T-cell (primary cell): ENCODE results near the gene TUBA1C. TPM values are rescaled to one million over a fixed set of nuclear protein-coding genes. Genes with fewer than 3 reads are reported as not detected.

ENCODE experiments used
- ATAC-seq, 4 experiments: fragments of 200-7000 bp in 3 of 4; fragments of 150-1000 bp in 1 of 4; cut with Tn5 transposase; replicated peaks in 1 of 4; 1 replicate in 3 of 4; 2 replicates in 1 of 4; pipeline ENCODE4 v1.10.0; 2021; ENCODE audit warnings: moderate library complexity in 3 of 4, mild to moderate bottlenecking in 2 of 4, moderate number of reproducible peaks in 1 of 4
- CTCF ChIA-PET, 2 donors: fragments of 300-600 bp; sonication (Branson Sonifier 250); formaldehyde crosslinking; loops; one replicate each; lab custom pipeline; 2022; ENCODE audit warnings: antibody characterized with exemption in 2 of 2; lab: Charles Lee
- POLR2A ChIA-PET, 2 donors: fragments of 300-600 bp; sonication (Branson Sonifier 250); formaldehyde crosslinking; loops; one replicate each; lab custom pipeline; 2022; ENCODE audit warnings: antibody characterized with exemption in 2 of 2; lab: Charles Lee
- DNase-seq, 35 experiments: peaks; one replicate each; pipeline versions ENCODE4 v3.0.0 to v3.0.0-alpha.2; 2013 to 2023
- H3K27ac ChIP-seq: one replicate; pipeline ENCODE4 v1.5.1; 2013; ENCODE audit warnings: low read length
- H3K27me3 ChIP-seq, 2 experiments: replicated peaks in 1 of 2; 1 replicate in 1 of 2; 2 replicates in 1 of 2; pipeline versions ENCODE4 v1.6.1 to v1.7.0; 2013; ENCODE audit warnings: low read length in 1 of 2, mixed read lengths in 1 of 2; ENCODE audit not compliant: control insufficient read depth in 2 of 2, insufficient read depth in 2 of 2; ENCODE audit errors: extremely low read depth in 1 of 2
- H3K36me3 ChIP-seq, 2 donors: 1 replicate in 1 of 2; 2 replicates in 1 of 2; pipeline versions ENCODE4 v1.6.1 to v1.7.0; 2013; ENCODE audit warnings: low read length in 1 of 2; ENCODE audit not compliant: control insufficient read depth in 2 of 2, insufficient read depth in 1 of 2; ENCODE audit errors: extremely low read depth in 1 of 2
- H3K4me1 ChIP-seq, 2 experiments: 1 replicate in 1 of 2; 2 replicates in 1 of 2; pipeline versions ENCODE4 v1.6.1 to v1.7.0; 2013; ENCODE audit warnings: low read length in 2 of 2, mixed read lengths in 1 of 2; ENCODE audit not compliant: insufficient read depth in 2 of 2, control insufficient read depth in 1 of 2; ENCODE audit errors: extremely low read depth in 1 of 2
- H3K4me3 ChIP-seq, 2 donors: 1 replicate in 1 of 2; 2 replicates in 1 of 2; pipeline versions ENCODE4 v1.5.1 to v1.7.0; 2013; ENCODE audit warnings: mild to moderate bottlenecking in 2 of 2, low read length in 1 of 2, moderate library complexity in 1 of 2; ENCODE audit not compliant: control insufficient read depth in 1 of 2; ENCODE audit errors: extremely low read depth in 1 of 2
- H3K9me3 ChIP-seq: 2 replicates; pipeline ENCODE4 v1.7.0; 2013
- H3K27ac Mint-ChIP-seq, 2 donors: one replicate each; pipeline ENCODE4 v1.8.0; 2020 to 2021; ENCODE audit warnings: mild to moderate bottlenecking in 2 of 2, mixed read lengths in 2 of 2
- H3K27me3 Mint-ChIP-seq, 2 donors: one replicate each; pipeline ENCODE4 v1.8.0; 2021 to 2022; ENCODE audit warnings: mixed read lengths in 2 of 2
- H3K36me3 Mint-ChIP-seq: one replicate; pipeline ENCODE4 v1.8.0; 2021; ENCODE audit warnings: mixed read lengths
- H3K4me1 Mint-ChIP-seq, 3 donors: one replicate each; pipeline ENCODE4 v1.8.0; 2020 to 2022; ENCODE audit warnings: mixed read lengths in 3 of 3, mild to moderate bottlenecking in 1 of 3
- H3K4me3 Mint-ChIP-seq, 3 donors: one replicate each; pipeline ENCODE4 v1.8.0; 2020 to 2022; ENCODE audit warnings: mild to moderate bottlenecking in 3 of 3, mixed read lengths in 3 of 3, moderate library complexity in 3 of 3
- H3K9me3 Mint-ChIP-seq, 3 donors: one replicate each; pipeline ENCODE4 v1.8.0; 2020 to 2022; ENCODE audit warnings: mixed read lengths in 3 of 3
- WGBS: methylation state at CpG from one replicate; pipeline ENCODE4 v1.1.5; 2013; ENCODE audit warnings: missing lambda C conversion rate; ENCODE audit not compliant: insufficient coverage; 5-methylcytosine and 5-hydroxymethylcytosine counted together
- total RNA-seq, 35 experiments: library from RNA in 6 of 35; stranded (reverse) in 6 of 35; fragments of 120-200 nt in 1 of 35; gene quantifications; one replicate each; pipeline versions ENCODE4 v1.2.1 to v1.2.4 and lab custom pipeline; 2013 to 2026

TUBA1C gene
- total RNA-seq, 5 donors from 2014 or later (not counting 1 experiment from before 2014, with no cell fraction given): 16.4 to 53.7 (median 48.4) TPM

DNA sequence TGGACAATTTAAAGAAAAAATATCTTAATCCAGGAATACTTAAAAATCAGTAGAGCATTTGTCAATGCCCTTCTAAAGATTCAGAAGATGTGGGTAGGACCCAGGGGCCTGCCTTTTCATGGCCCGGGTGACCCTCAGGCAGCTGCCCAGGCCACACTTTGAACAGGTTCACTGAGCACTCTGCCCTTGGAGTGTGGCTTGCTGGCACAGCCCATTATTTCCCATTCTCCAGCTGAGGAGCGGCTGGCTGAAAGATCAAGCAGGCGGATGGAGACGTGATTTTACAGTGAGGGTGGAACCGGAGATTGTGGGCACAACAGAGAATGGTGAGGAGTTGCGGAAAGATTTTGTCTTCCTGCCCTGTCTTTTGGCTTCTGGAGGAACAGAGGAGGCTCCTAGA lies 23.0 kb downstream of the TUBA1C start:
- no peaks in the 10 kb centered on the region for H3K9me3 Mint-ChIP-seq
- H3K4me3 Mint-ChIP-seq: no peak overlapping the region
- H3K9me3 ChIP-seq: no peaks in the 10 kb centered on the region
- H3K27me3 Mint-ChIP-seq: peaks cover 29 to 49% of the 10 kb centered on the region in 2 donors
- no peaks in the 10 kb centered on the region for H3K4me1 ChIP-seq
- H3K4me1 Mint-ChIP-seq: no peaks in the 10 kb centered on the region
- whole genome bisulfite sequencing: 39% methylated on average over 5 of the region's 6 CpGs
- no peak overlapping the region for H3K27ac Mint-ChIP-seq
- no peaks in the 10 kb centered on the region for H3K36me3 ChIP-seq
- peaks cover 6 to 49% of the 10 kb centered on the region in 2 experiments for H3K27me3 ChIP-seq
- H3K27ac ChIP-seq: no peak overlapping the region
- no peaks in the 10 kb centered on the region for H3K36me3 Mint-ChIP-seq
- no peak overlapping the region for H3K4me3 ChIP-seq
- ATAC-seq (no peak), DNase-seq (no peak)
- ChIA-PET POLR2A (interaction anchor here in 1 of 2 donors (0.6 kb wide), 1 partner anchor 37 kb away, joined by 3 read pairs; no protein-coding TSS in a partner anchor), CTCF (interaction anchor here in 1 of 2 donors (1.1 to 3.0 kb wide), 6 partner anchors 9 to 226 kb away, joined by 3 to 20 read pairs (median 4); partner anchors contain the start of genes C1QL4 and DNAJC22)

- Mint-ChIP-seq H3K27ac (no peak overlapping the region), H3K4me3 (no peak overlapping the region), H3K4me1 (no peaks in the 10 kb centered on the region), H3K9me3 (no peaks in the 10 kb centered on the region), H3K36me3 (no peaks in the 10 kb centered on the region), H3K27me3 (peaks cover 29 to 49% of the 10 kb centered on the region in 2 donors)
- H3K4me1 ChIP-seq: no peaks in the 10 kb centered on the region
- H3K27me3 ChIP-seq: peaks cover 6 to 54% of the 10 kb centered on the region in 2 experiments
- DNase-seq (peak in 34 of 35 experiments; percentile 22 to 86 (median 58)), ATAC-seq (peak; percentile 68 to 77 (median 74))
- no peaks in the 10 kb centered on the region for H3K36me3 ChIP-seq
- WGBS: 10% methylated on average over 10 of the region's 11 CpGs
- H3K9me3 ChIP-seq: no peaks in the 10 kb centered on the region
- ChIA-PET POLR2A (interaction anchor here in 1 of 2 donors (0.5 kb wide), 1 partner anchor 203 kb away, joined by 3 read pairs; no protein-coding TSS in a partner anchor), CTCF (interaction anchor here (0.7 to 3.0 kb wide), 12 partner anchors 9 to 225 kb away, joined by 3 to 20 read pairs (median 4); partner anchors contain the start of genes DNAJC22 (in 2 of the 2), C1QL4 (in 1 of the 2) and SPATS2 (in 1 of the 2))
- no peak overlapping the region for H3K27ac ChIP-seq
- H3K4me3 ChIP-seq: no peak overlapping the region
These were observed 23.6 kb downstream of the TUBA1C start for GRCh38 chr12:49288412-49288853.

DNA sequence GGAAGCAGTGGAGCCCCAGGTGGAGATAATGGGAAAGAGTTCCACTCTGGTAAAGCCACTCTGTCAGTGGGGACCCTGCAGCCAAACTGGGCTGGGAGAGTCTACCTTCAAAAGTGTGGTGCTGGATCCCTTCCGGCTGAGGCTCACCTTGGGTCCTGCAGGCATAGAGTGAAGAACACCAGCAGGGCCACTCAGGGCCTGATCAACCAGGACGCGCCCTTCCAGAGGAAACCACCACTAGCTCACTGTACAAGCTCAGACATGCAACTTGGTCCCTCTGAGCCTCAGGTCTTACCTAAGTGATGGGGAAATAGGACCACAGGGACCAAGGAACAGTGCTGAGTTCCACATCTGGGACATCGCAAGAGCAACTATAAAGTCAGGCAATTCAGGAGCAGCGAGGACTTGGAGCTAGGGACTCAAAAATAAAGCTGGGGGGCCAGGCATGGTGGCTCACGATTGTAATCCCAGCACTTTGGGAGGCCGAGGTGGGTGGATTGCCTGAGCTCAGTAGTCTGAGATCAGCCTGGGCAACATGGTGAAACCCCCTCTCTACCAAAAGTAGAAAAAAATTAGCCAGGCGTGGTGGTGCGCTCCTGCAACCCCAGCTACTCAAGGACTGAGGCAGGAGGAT lies 24.2 kb downstream of the TUBA1C start:
- ChIA-PET POLR2A (interaction anchor here in 1 of 2 donors (0.5 kb wide), 1 partner anchor 202 kb away, joined by 3 read pairs; no protein-coding TSS in a partner anchor), CTCF (interaction anchor here (0.5 to 3.0 kb wide), 13 partner anchors 10 to 404 kb away, joined by 3 to 20 read pairs (median 4); partner anchors contain the start of genes DNAJC22 (in 2 of the 2), C1QL4 (in 1 of the 2) and SPATS2 (in 1 of the 2))
- Histone ChIP-seq H3K4me3 (no peak overlapping the region), H3K27me3 (peaks cover 6 to 55% of the 10 kb centered on the region in 2 experiments), H3K36me3 (no peaks in the 10 kb centered on the region), H3K9me3 (no peaks in the 10 kb centered on the region), H3K27ac (no peak overlapping the region), H3K4me1 (no peaks in the 10 kb centered on the region)
- H3K4me1 Mint-ChIP-seq: no peaks in the 10 kb centered on the region
- no peaks in the 10 kb centered on the region for H3K9me3 Mint-ChIP-seq
- WGBS: 89% methylated on average over 3 of the region's 9 CpGs
- no peak for DNase-seq
- no peak for ATAC-seq
- H3K36me3 Mint-ChIP-seq: no peaks in the 10 kb centered on the region
- no peak overlapping the region for H3K27ac Mint-ChIP-seq
- H3K27me3 Mint-ChIP-seq: peaks cover 31 to 44% of the 10 kb centered on the region in 2 donors
- H3K4me3 Mint-ChIP-seq: no peak overlapping the region

GRCh38 chr12:49292729-49293055 lies 27.8 kb downstream of the TUBA1C start:
- no peaks in the 10 kb centered on the region for H3K36me3 ChIP-seq
- ATAC-seq: no peak
- H3K4me3 ChIP-seq: no peak overlapping the region
- Mint-ChIP-seq H3K9me3 (no peaks in the 10 kb centered on the region), H3K27me3 (peaks cover 31 to 51% of the 10 kb centered on the region in 2 donors), H3K27ac (no peak overlapping the region), H3K4me3 (no peak overlapping the region), H3K36me3 (no peaks in the 10 kb centered on the region), H3K4me1 (peaks cover 0 to 14% (median 11%) of the 10 kb centered on the region in 3 donors)
- no peaks in the 10 kb centered on the region for H3K9me3 ChIP-seq
- POLR2A ChIA-PET: interaction anchor here in 1 of 2 donors (0.7 kb wide), 1 partner anchor 481 kb away, joined by 3 read pairs; no protein-coding TSS in a partner anchor
- no peak overlapping the region for H3K27ac ChIP-seq
- WGBS: 94% methylated on average over 5 of the region's 7 CpGs
- peaks cover 0 to 27% of the 10 kb centered on the region in 2 experiments for H3K4me1 ChIP-seq
- CTCF ChIA-PET: interaction anchor here in 1 of 2 donors (0.9 to 1.4 kb wide), 2 partner anchors 51 to 55 kb away, joined by 3 to 4 read pairs; no protein-coding TSS in a partner anchor
- H3K27me3 ChIP-seq: peaks cover 7 to 68% of the 10 kb centered on the region in 2 experiments
- DNase-seq: no peak

- no peak for ATAC-seq
- H3K27me3 ChIP-seq: peaks cover 9 to 70% of the 10 kb centered on the region in 2 experiments
These were observed 28.4 kb downstream of the TUBA1C start for GRCh38 chr12:49293056-49293956.

More at GRCh38 chr12:49293056-49293956, 28.4 kb downstream of the TUBA1C start:
- no peaks in the 10 kb centered on the region for H3K36me3 Mint-ChIP-seq
- H3K9me3 ChIP-seq: no peaks in the 10 kb centered on the region
- H3K36me3 ChIP-seq: no peaks in the 10 kb centered on the region
- H3K4me1 ChIP-seq: peaks cover 0 to 30% of the 10 kb centered on the region in 2 experiments
- no peak overlapping the region for H3K4me3 Mint-ChIP-seq
- H3K27ac Mint-ChIP-seq: no peak overlapping the region
- no peak for DNase-seq
- H3K27me3 Mint-ChIP-seq: peaks cover 31 to 51% of the 10 kb centered on the region in 2 donors
- 62% methylated on average over 11 of the region's 18 CpGs for WGBS
- no peak overlapping the region for H3K27ac ChIP-seq
- no peak overlapping the region for H3K4me3 ChIP-seq
- CTCF ChIA-PET: interaction anchor here in 1 of 2 donors (0.9 to 1.4 kb wide), 2 partner anchors 50 to 54 kb away, joined by 3 to 4 read pairs; no protein-coding TSS in a partner anchor
- POLR2A ChIA-PET: no interaction called here
- peaks cover 6 to 19% (median 15%) of the 10 kb centered on the region in 3 donors for H3K4me1 Mint-ChIP-seq
- no peaks in the 10 kb centered on the region for H3K9me3 Mint-ChIP-seq
